Measurements from ENCODE around the gene SLC25A21.

SLC25A21 gene

DNA sequence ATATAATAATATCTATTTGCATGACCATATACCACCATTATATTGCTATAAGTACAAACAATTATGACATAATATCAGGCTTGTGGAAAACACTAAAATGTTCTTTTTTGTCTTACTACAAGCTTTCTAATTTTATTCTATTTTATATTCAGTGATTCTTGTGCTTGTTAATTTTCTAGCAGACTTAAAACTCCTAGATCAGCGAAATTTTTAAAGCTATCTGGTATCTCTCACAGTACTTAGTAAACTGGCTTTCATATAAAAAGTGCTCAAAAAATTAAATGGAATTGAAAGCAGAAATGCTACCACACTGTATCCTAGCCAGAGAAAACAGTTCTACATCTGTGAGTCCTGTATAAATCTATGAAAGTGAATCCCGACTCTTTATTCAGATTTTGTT lies 405.4 kb downstream of the SLC25A21 start:
- no peak for DNase-seq (ENCODE audit: low read depth in 2 of 2)

DNA sequence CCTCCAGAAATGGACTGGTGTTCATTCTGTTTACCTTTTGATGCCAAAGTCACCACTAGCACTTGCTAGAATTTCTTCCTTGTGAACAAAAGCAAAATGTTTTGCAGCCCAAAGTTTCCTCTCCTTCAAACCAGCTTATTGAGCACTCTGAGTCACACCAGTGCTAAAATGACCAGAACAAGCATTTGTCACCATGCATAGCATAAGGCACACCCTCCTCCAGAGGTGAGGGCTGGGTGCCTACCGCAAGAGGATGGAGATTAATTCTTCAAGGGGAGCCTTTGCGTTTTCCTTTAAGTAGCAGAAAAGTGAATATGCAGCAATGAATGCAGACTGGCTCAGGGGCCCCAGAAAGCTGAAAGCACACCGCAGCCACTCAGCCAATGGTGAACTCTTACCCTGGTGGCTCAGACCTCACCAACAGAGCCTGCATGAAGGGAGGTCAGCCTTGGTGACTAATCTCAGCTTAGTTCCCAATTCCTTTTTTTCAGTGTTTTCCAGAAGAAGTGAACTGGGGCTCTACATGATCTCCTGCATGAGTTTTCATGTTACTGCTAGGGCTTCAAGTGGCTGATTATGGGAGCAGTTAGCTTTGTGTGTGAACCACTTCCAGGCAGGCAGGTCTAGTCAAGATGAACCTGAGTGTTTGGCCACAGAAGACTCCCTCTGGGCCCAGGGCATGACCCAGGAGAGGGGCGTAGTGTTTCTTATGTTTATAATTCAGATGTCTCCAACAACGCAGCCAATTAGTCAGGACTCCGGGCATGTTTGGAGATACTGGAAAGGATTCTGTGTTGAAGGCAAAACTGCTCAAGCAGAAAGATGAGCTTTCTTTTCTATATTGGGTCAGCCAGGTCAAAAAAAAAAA lies 414.4 kb downstream of the SLC25A21 start:
- DNase-seq (ENCODE audit: low read depth in 2 of 2) = no peak

DNA sequence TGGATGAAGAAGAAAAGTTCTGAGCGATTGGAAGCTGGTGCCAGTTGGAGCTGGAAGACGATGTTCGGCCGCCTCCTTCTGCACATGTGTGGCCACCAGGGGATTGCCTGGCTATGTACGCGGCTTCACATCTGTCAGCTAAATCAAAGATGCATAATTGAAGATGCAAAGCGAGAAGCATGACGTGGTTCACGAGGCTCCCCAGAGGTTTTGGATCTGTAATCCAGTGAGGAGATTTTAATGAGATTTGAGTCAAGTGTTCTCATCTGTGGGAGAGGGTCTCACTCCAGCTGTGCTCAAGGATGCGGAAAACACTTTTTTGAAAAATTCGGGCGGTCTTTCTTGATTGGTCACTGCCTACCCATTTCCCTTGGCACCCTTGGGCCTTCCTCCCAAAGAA lies 416.2 kb downstream of the SLC25A21 start:
- no peak for DNase-seq (ENCODE audit: low read depth in 2 of 2)

DNA sequence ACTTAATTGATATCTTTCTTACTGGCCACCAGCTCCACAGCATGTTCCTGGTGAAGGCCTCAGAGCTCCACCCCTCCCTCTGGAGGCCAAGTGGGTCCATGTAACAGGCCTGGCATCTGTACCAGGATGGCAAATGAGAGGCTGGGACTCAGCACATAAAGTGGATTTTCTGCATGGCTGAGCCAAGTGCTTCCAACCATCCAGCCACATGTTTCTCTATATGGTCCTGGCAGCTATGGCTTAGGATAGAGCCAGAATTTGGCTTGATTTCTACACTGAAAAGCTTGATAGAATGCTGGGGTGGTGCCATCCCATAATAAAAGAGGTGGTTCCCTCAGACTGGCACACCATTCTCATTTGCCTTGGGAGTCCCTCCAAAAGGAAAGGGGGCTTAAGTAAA lies 416.6 kb downstream of the SLC25A21 start:
- DNase-seq (ENCODE audit: low read depth in 2 of 2) = no peak

DNA sequence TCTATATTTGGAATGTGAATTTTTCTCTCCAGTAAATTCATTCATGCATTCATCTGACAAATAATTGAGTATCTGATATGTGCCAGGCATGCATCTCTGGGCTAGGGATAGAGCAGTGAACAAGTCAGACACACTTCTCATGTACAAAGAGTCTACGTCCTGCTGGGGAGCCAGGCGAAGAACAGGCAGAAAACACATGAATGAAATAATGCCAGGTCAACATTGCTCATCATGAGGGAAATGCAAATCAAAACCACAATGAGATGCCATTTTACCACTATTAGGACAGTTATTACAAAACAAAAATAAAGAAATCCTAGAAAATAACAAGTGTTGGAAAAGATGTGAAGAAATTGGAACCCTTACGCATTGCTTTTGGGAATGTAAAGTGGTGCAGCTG lies 420.5 kb downstream of the SLC25A21 start:
- DNase-seq (ENCODE audit: low read depth in 2 of 2) = no peak

DNA sequence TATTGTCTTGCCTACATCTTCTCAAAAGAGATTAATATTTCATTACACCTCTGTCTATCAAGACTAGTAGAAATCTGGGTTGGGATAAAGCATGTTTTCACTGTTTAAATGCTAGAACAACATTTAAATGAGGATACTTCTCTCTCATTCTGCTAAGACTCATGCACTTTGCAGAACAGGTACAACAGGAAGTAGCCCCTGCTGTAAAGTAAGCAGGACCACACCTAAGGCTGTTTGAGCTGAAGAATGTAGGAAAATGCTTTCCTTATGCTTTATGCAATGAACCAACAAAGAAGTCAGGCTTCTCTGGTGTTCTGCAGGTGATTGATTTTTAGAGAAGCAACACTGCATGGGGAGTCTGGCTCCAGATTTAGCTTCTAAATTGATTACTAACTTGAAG lies 421.3 kb downstream of the SLC25A21 start:
- no peak for DNase-seq (ENCODE audit: low read depth in 2 of 2)

DNA sequence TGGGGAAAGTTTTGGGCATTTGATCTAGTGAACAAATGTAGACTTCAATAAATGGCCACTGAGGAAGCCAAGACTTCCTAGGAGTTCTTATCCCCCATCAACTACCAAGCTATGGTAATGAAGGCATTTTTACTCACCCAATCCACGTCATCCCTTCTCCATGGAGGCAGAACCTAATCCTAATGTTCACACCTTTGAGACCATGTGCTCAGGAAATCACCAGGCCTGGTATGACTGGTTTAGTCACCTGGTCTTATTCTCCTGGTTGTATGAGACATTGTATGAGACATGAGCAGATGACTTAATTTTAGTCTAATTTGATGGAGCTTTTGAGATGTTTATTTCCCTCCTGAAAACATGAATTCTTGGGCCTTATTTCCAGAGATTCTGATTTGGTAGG lies 422.2 kb downstream of the SLC25A21 start:
- DNase-seq (ENCODE audit: low read depth in 2 of 2) = no peak

DNA sequence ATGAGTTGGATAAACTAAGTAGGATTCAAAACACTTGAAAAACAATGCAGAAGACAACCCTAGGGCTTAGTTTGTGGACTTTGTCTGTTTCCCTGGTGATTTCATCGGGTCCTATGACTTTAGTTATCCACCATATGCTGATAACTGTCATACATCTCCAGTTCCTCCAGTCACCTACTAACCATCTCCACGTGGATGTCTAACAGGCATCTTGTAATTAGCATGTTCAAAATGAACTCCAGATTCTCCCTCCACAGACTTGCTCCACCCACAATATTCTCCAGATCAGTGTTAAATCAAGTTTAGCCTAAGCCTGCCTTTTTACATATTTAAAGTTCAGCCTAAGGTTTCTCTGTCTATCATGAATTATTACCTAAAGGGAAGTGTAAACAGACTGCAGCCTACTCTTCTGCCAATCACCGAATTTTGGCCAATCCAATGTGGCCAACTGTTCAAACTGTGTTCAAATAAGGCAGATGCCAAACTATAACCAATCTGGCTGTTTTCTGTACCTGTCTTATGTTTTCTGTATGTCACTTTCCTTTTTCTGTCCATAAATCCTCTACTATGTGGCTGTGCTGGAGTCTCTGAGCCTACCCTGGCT lies 423.7 kb downstream of the SLC25A21 start:
- DNase-seq (ENCODE audit: low read depth in 2 of 2) = no peak

DNA sequence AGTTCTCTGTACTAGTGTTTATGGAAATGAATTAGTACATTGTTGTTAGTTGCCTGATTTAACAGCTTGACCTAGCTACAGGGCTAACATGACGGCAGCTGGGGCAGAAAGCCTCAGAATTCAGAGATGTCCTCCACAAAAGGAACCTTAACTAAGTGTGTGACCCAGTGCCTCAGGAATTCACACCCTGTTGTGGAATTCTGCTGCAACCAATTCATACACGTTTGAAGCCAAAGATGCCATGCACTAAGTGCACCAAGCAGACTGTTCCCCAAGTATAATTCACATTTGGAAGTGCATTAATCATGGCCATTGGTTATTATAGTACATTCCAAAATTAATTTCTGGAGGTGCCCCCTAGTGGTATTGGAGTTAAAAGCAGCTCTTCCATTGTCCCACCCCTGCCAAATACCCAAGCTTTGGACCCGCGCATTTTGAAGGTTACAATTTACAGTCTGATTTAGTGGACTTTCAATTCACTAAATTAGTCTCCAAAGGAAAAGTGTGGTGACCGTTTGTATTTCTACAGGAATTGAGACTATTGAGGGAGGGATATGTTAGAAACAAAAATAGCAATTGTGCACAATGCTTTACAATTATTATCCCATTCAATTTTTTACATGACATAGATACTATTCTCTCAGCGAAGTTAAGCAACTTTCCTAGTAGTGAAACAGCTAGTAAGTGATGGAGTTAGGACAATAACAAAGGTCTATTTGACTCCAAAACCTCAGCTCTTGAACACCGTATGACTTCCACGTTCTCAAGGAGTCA lies 424.8 kb downstream of the SLC25A21 start:
- DNase-seq (ENCODE audit: low read depth in 2 of 2) = no peak

DNA sequence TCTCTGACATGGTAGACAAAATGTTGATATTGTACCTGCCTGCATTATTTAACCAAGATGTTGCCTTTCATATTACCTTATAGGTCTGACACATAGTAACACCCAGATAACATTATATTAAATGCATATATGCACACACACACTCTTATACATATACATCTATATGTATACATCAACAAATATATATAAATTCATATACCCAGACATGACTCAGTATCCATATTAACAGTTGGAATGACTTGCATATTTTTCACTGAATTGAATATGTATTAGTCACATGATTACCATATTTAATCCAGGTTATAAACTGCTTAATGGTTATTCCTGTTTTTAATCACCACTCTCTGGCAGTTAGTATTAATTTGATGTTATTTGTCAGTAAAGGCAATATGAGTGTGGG lies 425.5 kb downstream of the SLC25A21 start:
- no peak for DNase-seq (ENCODE audit: low read depth in 2 of 2)

DNA sequence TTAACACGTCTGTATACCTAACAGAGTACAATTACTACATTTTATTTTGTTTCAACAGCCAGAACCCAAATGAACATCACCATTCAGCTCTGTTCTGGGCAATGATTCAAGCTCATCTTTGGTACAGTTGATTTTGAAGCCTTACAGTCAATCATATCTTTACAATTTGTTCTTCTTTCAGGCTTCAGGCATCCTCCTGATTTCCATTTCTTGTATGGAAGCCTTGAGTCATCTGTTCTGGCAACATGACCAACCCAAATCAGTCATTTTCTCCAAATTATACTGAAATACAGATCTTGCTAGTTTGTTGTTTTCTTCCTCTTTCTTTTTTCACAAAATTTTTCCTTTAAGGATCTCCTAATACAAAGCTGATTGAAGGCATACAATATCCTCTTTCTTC lies 430.5 kb downstream of the SLC25A21 start:
- no peak for DNase-seq (ENCODE audit: low read depth in 2 of 2)

DNA sequence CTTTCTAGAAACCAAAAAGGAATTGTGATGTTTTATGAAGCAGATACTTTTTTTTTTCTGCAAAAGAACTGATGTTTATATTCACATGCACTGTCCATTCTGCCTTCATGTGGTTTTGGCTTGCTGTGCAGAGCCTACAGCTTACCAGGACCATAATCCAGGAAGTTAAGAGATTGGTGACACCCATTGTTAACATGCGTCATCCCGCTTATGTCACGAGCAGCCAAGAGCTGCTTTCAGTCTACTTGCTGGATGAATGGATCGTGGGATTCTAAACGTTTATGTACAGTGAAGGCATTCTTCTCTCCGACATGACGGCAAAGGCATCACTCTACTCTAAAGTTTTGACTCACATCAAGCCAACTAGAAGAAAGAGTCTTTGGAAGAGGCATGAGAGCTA lies 434.1 kb downstream of the SLC25A21 start:
- no peak for DNase-seq (ENCODE audit: low read depth in 2 of 2)

DNA sequence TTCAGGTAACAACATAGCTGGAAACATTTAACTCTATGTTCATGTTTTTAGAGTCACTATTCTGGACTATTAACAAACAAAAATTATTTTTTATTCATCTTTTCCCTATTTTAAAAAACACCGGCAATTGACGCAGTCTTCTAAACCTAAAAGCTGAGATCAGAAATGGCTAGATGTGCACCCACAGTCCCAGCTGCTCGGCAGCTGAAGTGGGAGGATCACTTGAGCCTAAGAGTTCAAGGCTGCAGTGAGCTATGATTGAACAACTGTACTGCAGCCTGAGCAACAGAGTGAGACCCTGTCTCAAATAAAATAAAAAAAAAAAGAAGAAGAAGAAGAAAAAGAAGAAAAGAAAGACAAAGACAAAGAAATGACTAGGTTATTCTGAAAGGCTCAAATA lies 446.3 kb downstream of the SLC25A21 start:
- no peak for DNase-seq (ENCODE audit: low read depth in 2 of 2)

DNA sequence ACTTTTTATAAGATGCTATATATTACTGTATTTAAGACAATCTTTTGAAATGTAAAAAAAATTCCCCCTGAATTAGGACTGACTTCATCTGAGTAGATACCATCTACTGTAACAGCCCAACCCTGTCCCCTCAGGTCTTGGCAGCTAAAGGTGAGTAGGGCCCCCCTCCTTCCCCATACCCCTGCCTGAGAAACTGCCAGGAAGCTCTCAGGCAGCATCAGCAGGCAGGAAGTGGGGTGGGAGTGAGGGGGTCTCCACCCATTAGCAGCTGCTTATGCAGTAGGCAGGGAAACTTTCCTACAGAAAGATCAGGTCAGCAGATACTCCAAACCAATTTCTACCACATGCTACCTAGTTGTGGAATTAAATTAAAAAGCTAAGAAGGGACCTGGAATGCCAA lies 448.2 kb downstream of the SLC25A21 start:
- DNase-seq (ENCODE audit: low read depth in 2 of 2) = no peak

DNA sequence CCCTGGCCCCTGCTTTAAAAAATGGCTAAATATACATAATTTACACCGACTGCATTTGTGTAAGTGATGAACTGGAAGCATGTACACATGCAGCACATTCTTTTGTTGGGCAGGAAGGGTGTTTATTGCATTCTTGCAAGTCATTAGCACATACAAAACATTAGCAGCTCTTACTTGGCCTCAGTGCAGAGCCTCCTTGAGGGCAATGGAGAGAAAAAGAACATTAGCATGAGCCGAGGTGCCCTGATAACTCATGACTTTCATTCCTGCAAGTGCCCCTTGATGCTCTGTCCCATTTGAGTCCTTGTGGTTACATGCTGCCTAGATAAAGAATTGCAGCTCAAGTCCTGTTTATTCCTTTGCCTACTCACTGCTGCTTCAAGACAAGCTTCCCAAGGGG lies 448.9 kb downstream of the SLC25A21 start:
- no peak for DNase-seq (ENCODE audit: low read depth in 2 of 2)

DNA sequence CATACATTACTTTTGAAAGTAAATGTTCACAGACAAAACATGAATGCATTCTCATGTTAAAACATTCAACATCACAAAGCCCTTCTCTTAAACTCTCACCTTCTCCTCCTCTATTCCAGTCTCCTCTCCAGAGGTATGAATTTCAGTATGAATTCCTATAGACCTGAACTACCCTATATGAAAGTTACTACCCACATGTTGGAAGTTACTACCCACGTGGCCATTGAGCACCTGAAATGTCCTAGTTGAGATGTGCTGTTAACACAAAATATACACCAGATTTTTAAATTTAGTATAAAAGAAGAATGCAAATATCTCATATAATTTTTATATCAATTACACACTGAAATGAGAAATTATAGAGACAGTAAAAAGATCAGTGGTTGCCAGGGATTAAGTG lies 450.5 kb downstream of the SLC25A21 start:
- DNase-seq (ENCODE audit: low read depth in 2 of 2) = no peak

DNA sequence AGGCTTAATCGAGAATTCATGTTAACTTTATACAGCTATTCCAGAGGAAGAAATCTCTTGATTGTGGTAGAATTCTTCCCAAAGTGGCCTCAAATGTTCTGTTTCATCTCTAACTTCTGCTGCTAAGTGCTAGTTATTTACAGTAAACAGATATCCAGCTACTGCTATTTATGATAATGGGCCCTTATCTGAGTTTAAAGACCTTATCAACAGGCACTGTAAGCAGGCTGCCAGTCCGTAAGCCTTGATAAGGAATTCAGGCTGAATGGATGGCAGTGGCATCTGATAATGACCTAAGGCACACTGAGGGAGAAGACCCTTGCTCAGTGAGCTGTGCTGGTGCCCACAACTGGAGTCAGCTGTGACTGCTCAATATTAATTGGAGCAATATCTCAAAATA lies 451.7 kb downstream of the SLC25A21 start:
- DNase-seq (ENCODE audit: low read depth in 2 of 2) = no peak

DNA sequence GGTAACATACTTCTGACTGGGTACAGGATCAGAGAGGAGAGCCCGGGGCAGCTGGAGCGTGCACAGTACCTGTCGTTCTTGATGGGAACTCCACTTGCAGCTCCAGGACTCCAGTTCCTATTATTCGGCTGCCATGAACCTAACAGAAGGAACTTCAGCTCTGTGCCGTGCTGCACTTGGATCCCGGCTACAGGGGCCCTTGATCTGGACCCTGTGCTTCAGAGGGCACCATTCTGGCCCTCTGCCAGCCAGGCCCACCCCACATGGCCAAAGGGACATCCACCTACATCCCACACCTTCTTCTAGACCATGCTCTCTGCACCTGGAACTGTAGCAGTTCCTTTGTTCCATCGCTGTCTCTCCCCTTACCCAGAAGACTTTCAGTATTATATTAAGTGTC lies 452.6 kb downstream of the SLC25A21 start:
- DNase-seq (ENCODE audit: low read depth in 2 of 2) = no peak

DNA sequence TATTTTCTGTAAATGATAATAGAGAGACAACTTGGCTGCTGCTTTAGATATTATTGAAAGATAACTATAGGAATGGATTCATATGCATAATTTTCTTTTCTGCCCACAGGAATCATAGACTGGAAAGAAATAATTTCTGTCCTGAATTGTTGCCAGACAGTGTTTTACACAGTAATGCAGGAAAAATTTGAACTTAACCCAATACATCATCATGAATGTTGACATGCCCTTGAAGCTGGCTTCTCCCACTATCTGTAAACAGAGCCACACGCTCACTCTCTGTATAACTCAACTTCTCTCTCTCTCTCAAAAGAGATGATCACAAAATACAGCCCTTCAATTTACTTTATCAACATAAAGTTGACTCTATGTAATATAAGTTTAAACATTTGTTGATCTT lies 454.2 kb downstream of the SLC25A21 start:
- no peak for DNase-seq (ENCODE audit: low read depth in 2 of 2)

DNA sequence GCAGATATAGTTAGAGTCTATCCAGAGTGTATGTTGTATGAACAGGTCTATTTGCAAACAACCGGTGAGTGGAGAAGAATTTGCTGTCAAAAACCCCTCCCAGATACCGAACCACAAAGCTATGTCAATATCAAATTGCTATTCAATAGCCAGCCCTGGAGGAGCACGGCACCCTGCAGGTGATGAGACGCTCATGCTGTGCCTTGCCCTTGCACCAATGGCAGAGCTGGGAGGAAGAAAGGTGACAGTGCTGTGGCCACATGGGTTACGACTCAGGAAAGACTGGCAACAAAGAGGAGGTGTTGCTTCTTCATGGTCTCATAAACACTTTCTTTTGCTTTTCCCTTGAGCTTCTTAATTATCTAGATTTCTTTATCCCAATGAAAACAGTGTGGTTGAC lies 455.0 kb downstream of the SLC25A21 start:
- DNase-seq (ENCODE audit: low read depth in 2 of 2) = no peak

DNA sequence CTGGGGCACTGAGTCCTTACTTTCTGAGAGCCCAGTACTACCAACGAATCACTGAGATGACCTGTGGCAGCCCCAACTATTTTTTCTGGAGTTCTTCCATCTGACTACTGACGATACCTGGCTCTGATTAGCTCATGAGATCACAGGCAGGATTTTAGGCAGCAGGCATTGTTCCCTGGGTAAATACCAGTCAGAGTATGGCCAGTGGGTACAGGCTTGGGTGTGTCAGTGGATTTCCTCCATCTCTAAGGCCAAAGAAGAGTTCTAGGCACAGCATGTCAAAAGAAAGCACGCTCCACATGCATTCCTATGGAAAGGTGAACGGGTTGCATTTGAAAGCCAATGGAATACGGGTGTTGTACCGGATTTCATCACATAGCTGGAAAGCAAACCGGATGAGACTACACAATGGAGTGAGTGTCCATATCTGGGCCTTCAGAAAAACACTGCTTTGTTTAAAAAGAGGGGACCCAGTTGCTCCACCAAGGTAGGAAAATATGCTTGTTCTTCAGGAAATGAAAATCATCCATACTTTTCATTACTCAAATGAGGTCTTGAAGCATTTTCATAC lies 455.7 kb downstream of the SLC25A21 start:
- DNase-seq (ENCODE audit: low read depth in 2 of 2) = no peak

DNA sequence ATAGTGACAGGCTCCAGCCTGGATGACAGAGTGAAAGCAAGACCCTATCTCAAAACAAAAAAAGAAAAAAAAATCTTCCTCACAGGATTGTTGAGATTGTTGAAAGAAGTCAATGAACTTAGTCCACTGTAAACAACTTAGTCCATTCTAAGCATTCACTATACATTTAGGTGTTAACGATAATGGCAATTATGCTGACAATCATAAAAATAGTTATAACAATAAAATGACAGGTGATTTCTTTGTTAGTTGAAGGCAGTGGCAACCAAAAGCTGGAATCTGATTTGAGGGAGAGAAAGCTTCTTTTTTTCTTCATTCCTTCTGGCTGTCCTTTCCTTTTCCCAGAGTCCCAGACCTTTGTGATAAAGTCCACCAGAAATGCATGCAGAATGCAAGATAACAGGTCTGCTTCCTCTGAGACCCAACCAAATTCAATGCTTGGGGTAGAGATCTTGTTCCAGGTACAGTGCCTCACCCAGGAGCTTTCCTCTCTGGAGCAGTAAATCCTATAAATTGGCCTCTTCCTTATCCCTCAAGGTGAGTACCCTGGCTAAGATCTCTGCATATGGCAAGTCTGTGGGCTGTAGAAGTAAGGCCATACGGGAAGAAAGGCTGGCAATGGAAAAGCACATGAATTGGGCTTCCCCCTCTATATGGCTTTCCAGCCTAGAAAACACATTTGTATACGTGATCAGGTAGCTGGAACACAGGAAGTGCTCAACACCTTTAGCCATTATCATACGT lies 458.3 kb downstream of the SLC25A21 start:
- DNase-seq (ENCODE audit: low read depth in 2 of 2) = no peak

Data from stimulated activated CD4-positive, alpha-beta T cell treated with anti-CD3 and anti-CD28 coated beads, Interleukin-1b, Interleukin-23, amount 100 ng/mL, for 1 hour (primary cell).